ENCODE results near the gene KIAA0753. TPM values are rescaled to one million over a fixed set of nuclear protein-coding genes. Genes with fewer than 3 reads are reported as not detected.

KIAA0753 gene
- total and polyA plus RNA-seq, 2 of the 4 experiments (the other 2 are of a cell fraction), result 10.2 to 17.6 TPM

DNA sequence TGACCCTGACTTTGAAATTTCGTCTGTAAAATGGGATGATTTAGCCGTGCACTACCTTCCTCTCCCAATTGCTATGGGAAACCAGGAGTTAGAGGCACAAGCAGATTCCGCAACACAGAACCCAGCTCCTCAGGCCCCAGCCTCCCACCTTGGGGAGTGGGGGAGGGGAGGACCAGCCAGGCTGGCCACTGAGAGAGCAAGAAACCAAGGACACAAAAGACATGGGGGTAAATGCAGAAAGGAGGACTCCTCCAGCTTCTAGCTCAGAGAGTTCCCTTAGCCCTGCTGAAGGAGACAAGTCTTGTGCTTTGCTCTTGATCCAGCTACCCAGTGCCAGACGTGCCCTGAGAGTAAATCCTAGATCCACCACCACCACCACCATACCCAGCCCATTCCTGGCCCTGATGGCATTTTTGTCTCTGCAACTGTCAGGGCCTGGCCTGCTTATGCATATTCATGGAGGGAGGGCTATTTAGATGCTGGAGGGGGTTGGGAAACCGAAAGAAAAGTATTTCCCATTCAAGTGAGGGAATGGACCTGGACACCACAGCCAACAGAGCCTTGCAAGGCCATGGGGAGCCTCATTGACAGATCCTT, 110.1 kb downstream of the KIAA0753 start:
- H3K27ac ChIP-seq (ENCODE audit: insufficient read depth, low read length), result no peak overlapping the region
- H3K56ac ChIP-seq (ENCODE audit: extremely low read depth, insufficient read depth, low read length), result no peak overlapping the region
- H3K4me1 ChIP-seq (ENCODE audit: control insufficient read depth, insufficient read depth, low read length), result no peaks in the 10 kb centered on the region
- ATAC-seq (ENCODE audit: low read depth) (no peak), DNase-seq (no peak)
- no TSS peak for BruUV-seq (replicated peaks)
- in situ Hi-C loops (cut with MboI; ENCODE audit: low sequenced_read_pairs) (no loop called here), dilution Hi-C loops (cut with HindIII; ENCODE audit: low sequenced_read_pairs, unreplicated experiment) (no loop called here), intact Hi-C loops (cut with micrococcal nuclease) (no loop called here)
- H4K91ac ChIP-seq (ENCODE audit: insufficient read depth, low read depth, low read length), result no peak overlapping the region
- H2BK120ac ChIP-seq (ENCODE audit: low read depth, low read length), result no peak overlapping the region
- no peak overlapping the region for H2BK5ac ChIP-seq (ENCODE audit: low read depth, low read length, poor library complexity, severe bottlenecking)
- H3K9me3 ChIP-seq (ENCODE audit: control insufficient read depth, insufficient read depth, low read length), result no peaks in the 10 kb centered on the region
- no peak overlapping the region for H3K4me3 ChIP-seq (ENCODE audit: insufficient read depth, low read depth, low read length)
- no peaks in the 10 kb centered on the region for H3K9me1 ChIP-seq (ENCODE audit: insufficient read depth, low read length)
- no peaks in the 10 kb centered on the region for H4K20me1 ChIP-seq (ENCODE audit: insufficient read depth, low read length)
- H3K9ac ChIP-seq (ENCODE audit: low read depth, low read length), result no peak overlapping the region
- no peak overlapping the region for H2AK9ac ChIP-seq (replicated peaks; ENCODE audit: low read depth, low read length, poor library complexity)
- ChIA-PET CTCF (no interaction called here), POLR2A (ENCODE audit: unreplicated experiment) (no interaction called here)
- H2BK20ac ChIP-seq (ENCODE audit: low read depth, low read length), result no peak overlapping the region
- H3K27me3 ChIP-seq (ENCODE audit: control insufficient read depth, insufficient read depth, low read length), result no peaks in the 10 kb centered on the region
- no peaks in the 10 kb centered on the region for H3K79me1 ChIP-seq (ENCODE audit: low read depth in 1 of 2, low read length in 2 of 2)
- no peak overlapping the region for H4K5ac ChIP-seq (ENCODE audit: low read depth, low read length)
- no peak overlapping the region for H3K18ac ChIP-seq (ENCODE audit: low read depth, low read length)
- H2AK5ac ChIP-seq (ENCODE audit: low read depth, low read length), result no peak overlapping the region
- H3K23ac ChIP-seq (ENCODE audit: low read depth, low read length), result no peak overlapping the region
- no peak overlapping the region for H3K14ac ChIP-seq (replicated peaks; ENCODE audit: low read depth, low read length)
- no peak overlapping the region for H4K8ac ChIP-seq (ENCODE audit: low read depth in 2 of 2, low read length in 2 of 2)
- no peaks in the 10 kb centered on the region for H3K36me3 ChIP-seq (ENCODE audit: control insufficient read depth, insufficient read depth, low read length)
- TF ChIP-seq MXI1 (IDR thresholded peaks at IDR 0.05; ENCODE audit: borderline replicate concordance, low read depth, low read length) (no peak), CHD1 (IDR thresholded peaks at IDR 0.05; ENCODE audit: low read depth, low read length) (no peak), SMC3 (IDR thresholded peaks at IDR 0.05; ENCODE audit: low read depth, low read length) (no peak), MAFK (IDR thresholded peaks at IDR 0.05; ENCODE audit: low read depth, low read length) (no peak), MAZ (IDR thresholded peaks at IDR 0.05; ENCODE audit: borderline replicate concordance, low read depth, low read length) (no peak), RCOR1 (IDR thresholded peaks at IDR 0.05; ENCODE audit: insufficient replicate concordance, low read length) (no peak), RFX5 (IDR thresholded peaks at IDR 0.05; ENCODE audit: low read depth, low read length) (no peak), CEBPB (IDR thresholded peaks at IDR 0.05; ENCODE audit: low read depth, low read length) (no peak), FOS (IDR thresholded peaks at IDR 0.05; ENCODE audit: low read depth, low read length) (no peak), BHLHE40 (IDR thresholded peaks at IDR 0.05; ENCODE audit: low read depth, low read length) (no peak), NFE2L2 (IDR thresholded peaks at IDR 0.05; ENCODE audit: low read depth, low read length) (no peak), RAD21 (IDR thresholded peaks at IDR 0.05; ENCODE audit: low read length) (no peak), POLR2A (IDR thresholded peaks at IDR 0.05; ENCODE audit: low read depth, low read length) (no peak)
- TF ChIP-seq, protein P1, sequence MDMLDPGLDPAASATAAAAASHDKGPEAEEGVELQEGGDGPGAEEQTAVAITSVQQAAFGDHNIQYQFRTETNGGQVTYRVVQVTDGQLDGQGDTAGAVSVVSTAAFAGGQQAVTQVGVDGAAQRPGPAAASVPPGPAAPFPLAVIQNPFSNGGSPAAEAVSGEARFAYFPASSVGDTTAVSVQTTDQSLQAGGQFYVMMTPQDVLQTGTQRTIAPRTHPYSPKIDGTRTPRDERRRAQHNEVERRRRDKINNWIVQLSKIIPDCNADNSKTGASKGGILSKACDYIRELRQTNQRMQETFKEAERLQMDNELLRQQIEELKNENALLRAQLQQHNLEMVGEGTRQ (IDR thresholded peaks at IDR 0.05; ENCODE audit: low read depth, low read length), result no peak
- TF ChIP-seq, protein P2, sequence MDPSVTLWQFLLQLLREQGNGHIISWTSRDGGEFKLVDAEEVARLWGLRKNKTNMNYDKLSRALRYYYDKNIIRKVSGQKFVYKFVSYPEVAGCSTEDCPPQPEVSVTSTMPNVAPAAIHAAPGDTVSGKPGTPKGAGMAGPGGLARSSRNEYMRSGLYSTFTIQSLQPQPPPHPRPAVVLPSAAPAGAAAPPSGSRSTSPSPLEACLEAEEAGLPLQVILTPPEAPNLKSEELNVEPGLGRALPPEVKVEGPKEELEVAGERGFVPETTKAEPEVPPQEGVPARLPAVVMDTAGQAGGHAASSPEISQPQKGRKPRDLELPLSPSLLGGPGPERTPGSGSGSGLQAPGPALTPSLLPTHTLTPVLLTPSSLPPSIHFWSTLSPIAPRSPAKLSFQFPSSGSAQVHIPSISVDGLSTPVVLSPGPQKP (IDR thresholded peaks at IDR 0.05; ENCODE audit: borderline replicate concordance, low read depth, low read length), result no peak
- TF ChIP-seq, protein P3, sequence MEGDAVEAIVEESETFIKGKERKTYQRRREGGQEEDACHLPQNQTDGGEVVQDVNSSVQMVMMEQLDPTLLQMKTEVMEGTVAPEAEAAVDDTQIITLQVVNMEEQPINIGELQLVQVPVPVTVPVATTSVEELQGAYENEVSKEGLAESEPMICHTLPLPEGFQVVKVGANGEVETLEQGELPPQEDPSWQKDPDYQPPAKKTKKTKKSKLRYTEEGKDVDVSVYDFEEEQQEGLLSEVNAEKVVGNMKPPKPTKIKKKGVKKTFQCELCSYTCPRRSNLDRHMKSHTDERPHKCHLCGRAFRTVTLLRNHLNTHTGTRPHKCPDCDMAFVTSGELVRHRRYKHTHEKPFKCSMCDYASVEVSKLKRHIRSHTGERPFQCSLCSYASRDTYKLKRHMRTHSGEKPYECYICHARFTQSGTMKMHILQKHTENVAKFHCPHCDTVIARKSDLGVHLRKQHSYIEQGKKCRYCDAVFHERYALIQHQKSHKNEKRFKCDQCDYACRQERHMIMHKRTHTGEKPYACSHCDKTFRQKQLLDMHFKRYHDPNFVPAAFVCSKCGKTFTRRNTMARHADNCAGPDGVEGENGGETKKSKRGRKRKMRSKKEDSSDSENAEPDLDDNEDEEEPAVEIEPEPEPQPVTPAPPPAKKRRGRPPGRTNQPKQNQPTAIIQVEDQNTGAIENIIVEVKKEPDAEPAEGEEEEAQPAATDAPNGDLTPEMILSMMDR (conservative IDR thresholded peaks at IDR 0.05; ENCODE audit: low read depth, low read length), result no peak
- no peak overlapping the region for H2BK15ac ChIP-seq (ENCODE audit: low read depth, low read length)
- no peak overlapping the region for H2AFZ ChIP-seq (replicated peaks; ENCODE audit: low read length, poor library complexity)
- no peak overlapping the region for H3K4ac ChIP-seq (ENCODE audit: low read depth, low read length)
- H3K4me2 ChIP-seq (ENCODE audit: low read depth, low read length), result no peak overlapping the region
- WGBS, 2 experiments (ENCODE audit: extremely low coverage in 2 of 2, insufficient read length in 1 of 2), result no CpG with 5 or more reads among the region's 5 CpGs
